ENCODE results near the gene MAPKAPK2.

Gene MAPKAPK2

GRCh38 chr1:206661161-206661820 is 23.4 kb upstream of the MAPKAPK2 start:
- DNase-seq: no peak

DNA sequence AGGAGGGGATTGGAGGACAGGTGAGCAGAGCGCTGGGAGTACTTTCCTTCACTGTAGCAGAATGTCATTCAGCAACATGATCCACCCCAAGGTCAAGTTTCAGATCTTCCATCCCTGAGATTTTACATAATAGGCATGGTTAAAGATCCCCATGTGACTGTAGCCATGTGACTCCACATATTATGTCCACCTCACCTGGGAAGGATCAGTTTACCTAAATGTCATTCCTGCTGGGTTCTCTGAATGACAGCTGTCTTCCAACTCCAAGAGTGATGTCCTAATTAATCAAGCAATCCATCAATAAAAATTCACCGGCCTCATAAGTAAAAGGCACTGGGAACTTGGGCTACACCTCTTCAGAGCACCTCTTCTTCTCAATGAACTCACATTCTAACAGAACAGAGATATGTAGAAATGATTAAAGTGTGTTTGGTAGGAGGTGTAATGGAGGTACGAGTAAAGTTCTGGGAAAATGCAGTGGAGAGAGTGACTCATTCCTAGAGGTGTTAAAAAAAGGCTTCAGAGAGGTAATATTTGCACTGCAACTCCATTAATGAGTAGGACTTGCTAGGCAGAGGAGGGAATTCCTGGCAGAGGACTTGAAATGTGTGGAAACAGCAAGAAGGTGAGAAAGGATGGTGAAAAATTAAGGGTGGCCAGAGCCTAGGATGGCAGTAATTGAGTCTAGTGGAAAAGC is 22.2 kb upstream of the MAPKAPK2 start:
- DNase-seq: no peak

GRCh38 chr1:206663362-206663761 is 21.3 kb upstream of the MAPKAPK2 start:
- no peak for DNase-seq

DNA sequence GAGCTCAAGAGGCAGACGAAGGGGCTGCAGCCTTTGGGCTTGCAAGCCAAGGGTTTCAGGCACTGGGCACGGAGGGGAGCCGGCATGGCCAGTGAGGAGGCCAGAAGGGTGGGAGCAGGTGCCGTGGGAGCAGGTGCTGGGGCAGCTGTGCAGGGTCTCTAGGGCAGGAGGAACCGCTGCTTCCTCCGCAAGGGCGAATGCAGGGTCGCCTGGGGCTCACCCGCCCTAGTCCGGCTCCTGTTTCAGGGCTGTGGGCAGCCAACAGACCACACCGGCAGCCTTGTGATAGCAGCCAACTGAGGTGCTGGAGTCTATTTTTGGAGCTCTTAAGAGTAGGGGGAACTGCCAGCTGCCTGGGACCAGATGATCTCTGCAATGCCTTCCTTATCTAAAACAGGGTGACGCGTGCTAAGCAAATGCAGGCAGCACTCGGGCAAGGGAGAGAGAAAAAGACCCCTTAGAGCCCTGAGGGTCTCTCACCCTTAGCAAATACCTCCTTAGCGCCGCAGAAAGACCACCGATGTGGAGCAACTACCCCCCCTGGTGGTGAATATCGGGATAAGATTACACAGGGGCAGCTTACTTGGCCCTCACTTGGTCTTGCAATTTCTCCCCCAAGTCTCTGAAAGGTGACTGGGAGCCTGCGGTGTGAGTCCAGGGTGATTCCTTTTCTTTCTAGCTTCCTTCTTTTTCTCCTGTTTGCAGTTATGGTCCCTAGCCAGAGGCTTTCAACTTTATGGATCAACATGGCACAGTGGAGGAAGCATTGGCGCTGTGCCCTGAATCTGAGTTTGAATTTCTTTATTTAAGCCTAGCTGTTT is 20.7 kb upstream of the MAPKAPK2 start:
- DNase-seq: peak; percentile 56 to 76

- no peak for DNase-seq
Observed at GRCh38 chr1:206664740-206665139, 20.0 kb upstream of the MAPKAPK2 start.

DNA sequence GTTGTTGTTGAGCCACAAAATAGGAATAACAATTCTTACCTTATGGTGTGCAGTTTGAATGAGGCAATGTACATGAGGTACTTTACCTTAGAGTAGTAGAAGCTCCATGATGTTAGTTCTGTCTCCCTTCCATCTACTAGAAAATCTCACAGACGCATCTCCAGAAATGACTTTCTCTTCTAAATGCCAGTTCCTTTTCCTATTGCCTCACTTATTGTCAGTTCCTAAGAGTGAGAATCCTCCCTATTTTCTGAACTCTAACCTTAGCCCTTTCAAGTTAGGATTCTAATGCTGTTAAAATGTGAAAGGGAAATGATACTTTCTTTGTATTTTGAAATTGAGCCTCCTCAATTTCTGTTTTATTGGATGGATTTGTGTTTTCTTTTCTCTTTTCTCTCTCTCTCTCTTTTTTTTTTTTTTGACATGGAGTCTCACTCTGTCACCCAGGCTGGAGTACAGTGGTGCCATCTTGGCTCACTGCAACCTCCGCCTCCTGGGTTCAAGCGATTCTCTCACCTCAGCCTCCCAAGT is 18.6 kb upstream of the MAPKAPK2 start:
- DNase-seq: no peak

DNA sequence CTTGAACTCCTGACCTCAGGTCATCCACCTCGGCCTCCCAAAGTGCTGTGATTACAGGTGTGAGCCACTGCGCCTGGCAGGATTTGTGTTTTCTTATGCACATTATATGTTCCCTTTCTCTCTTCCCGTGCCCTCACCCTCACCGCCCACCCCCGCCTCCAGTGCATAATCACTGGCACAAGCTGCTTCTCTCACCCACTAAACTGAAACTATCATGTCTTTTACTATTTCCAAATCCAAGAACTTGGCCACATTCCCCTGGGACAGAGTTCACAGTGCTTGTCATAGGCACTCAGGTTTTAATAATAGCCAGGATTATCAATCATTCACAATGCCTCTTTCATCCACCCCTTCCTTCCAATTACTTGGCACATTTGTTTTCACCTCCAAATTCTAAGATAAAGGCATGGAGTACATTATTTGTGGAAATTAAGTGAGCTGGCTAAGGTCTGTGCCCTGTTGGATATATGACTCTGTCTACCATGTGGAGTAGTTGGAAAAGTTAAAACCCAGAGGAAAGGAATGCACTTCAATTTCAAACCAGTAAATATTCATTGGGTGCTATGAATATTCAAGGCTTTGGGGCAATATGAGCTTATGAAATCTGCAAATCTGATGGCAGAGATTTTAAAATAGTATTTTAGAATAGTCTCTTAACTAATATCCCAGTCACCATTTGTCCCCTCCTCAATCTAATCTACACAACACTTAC is 17.6 kb upstream of the MAPKAPK2 start:
- no peak for DNase-seq

- no peak for DNase-seq
Observed at GRCh38 chr1:206668351-206668750, 16.4 kb upstream of the MAPKAPK2 start.

DNA sequence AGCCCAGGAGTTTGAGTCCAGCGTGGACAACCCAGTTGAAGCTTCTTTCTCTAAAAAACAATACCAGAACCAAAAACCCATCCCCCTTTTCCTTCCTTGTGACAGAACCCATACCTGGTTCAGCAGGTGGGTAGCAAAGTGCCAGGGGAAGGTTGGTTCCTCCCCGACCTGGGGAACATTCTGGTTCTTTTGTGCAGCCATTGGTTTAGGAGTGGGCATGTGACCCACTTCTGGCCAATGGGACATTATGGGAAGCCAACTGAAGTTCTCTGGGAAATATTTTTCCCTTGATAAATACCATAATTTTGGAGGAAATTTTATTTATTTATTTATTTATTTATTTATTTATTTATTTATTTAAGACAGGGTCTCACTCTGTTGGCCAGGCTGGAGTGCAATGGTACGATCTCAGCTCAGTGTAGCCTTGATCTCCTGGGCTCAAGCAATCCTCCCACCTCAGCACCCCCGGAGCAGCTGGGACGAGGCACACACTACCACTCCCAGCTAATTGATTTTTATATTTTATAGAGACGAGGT is 15.8 kb upstream of the MAPKAPK2 start:
- no peak for DNase-seq

GRCh38 chr1:206672011-206672688 is 12.6 kb upstream of the MAPKAPK2 start:
- DNase-seq: no peak

- no peak for DNase-seq
Observed at GRCh38 chr1:206672844-206673758, 11.6 kb upstream of the MAPKAPK2 start.

DNA sequence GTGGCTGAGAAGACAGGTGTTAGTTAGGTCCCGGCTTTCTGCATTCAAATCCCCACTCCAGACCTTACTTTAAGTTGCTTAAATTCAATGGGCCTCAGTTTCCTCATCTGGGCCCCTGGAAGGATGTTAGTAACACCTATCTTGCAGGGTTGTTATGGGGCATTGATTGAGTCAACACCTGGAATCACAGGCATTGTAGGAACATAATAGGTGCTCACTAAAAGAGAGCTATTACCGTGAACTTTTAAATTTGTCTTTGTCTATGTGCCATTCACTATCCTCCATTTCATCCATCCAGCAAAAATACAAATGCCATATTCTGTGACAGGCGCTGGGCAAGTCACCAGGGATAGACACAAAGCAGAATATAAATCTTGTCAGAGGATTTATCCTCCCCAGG is 10.5 kb upstream of the MAPKAPK2 start:
- DNase-seq: no peak

DNA sequence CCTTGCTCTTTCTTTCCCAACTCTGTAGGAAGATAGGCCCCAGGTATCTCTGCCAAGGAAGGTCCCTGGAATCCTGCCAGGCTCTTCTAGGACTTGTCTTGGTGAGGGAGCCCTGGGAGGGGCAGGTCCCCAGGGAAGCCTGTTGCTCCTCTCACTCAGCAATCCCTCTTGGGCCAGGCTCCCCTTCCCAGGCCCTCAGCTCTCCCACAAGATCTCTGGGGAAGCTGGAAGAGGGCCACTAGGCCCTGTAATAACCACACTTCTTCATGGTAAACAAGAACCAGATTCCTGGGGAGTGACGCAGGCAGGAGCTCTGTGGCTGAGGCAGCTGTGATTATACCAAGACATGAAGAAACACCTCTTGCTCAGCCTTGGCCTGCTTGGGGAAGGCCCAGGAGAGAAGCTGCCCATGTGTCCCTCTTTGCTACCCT is 9.9 kb upstream of the MAPKAPK2 start:
- DNase-seq: no peak

DNA sequence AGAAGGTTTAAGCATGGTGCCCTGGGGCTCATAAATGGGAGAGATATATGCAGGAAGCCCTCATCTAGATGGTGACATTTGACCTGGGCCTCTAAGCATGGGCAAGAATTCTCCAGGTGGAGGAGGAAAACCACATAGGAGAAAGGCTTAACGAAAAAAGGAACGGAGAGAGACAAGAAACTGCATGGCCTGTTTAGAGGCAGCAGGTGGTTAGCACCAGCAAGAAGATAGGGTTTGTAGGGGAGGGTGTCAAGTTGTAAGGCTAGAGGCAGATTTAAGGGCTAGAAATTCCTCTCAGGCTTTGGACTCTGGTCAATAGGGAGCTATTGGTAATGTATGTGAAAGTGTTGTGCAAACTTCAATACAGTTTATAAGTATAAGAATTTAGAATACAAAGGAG is 8.2 kb upstream of the MAPKAPK2 start:
- no peak for DNase-seq

GRCh38 chr1:206678490-206678889 is 6.2 kb upstream of the MAPKAPK2 start:
- no peak for DNase-seq

GRCh38 chr1:206679738-206680211 is 4.9 kb upstream of the MAPKAPK2 start:
- DNase-seq: peak; percentile 20 to 41

- DNase-seq: no peak
Observed at GRCh38 chr1:206680279-206680678, 4.4 kb upstream of the MAPKAPK2 start.

- no peak for DNase-seq
Observed at GRCh38 chr1:206681359-206681758, 3.3 kb upstream of the MAPKAPK2 start.

DNA sequence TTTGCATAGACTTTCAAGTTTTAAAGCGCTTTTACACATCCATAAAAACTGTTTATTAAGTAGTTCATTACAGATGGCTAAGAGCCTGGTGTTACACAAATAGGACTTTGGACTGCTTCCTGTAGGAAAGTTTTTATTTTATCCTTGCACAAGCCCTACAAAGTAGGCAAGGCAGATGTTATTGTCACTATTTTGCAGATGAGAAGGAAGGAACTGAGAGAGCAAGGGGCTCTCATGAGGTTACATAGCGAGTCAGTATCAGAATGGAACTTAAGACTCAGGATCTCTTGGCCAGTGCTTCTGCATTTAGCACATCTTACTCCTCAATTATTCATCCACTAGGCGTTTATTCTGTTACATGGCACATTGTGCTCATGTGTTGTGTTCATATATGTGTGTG is 2.6 kb upstream of the MAPKAPK2 start:
- no peak for DNase-seq

GRCh38 chr1:206683313-206683712 is 1.4 kb upstream of the MAPKAPK2 start:
- DNase-seq: no peak

DNA sequence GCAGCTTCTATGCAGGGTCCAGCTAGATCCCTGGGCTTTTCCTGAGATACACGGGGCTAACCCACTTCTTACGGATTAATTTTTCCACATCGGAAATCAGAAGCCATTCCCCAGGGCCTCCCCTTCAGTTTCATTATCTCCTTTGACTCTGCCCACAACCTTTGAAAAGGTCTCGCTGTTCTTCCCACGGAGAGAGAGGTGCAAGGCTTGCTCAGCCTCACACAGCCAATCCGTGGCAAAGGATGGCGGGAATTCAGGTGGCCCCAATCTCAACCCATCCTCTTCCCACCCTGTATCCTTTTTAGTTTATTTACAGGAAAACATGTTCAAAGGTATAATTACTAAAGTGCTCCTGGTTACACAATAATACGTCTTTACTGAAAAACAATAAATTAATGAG is 702 bp upstream of the MAPKAPK2 start:
- DNase-seq: no peak
